NCI-H2227 treated with DMSO at 0.1 percent for 48 hours (cell line): ENCODE data around the gene EEF2KMT.

Source experiments
- DNase-seq: peaks from one replicate; lab custom pipeline; 2025; lab: John Stamatoyannopoulos, UW

The EEF2KMT gene

DNA sequence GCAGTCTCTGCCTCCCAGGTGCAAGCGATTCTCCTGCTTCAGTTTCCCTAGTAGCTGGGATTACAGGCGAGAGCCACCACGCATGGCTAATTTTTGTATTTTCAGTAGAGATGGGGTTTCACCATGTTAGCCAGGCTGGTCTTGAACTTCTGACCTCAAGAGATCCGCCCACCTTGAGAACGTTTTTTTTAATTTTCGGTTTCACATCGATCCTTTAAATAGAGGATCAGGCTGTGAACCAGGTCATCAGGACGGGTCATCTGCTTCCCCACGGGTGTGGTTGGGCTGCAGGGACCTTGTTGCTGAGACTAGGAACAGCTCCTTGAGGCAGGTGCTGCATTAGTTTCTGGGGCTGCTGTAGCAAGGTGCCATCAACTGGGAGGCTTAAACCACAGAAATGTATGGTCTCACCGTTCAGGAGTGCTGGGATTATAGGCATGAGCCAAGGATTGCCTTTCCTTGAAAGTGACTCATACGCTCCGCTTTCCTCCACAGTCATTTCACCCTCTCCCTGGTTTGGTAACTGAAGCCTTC lies 55.9 kb downstream of the EEF2KMT start:
- DNase-seq = no peak

DNA sequence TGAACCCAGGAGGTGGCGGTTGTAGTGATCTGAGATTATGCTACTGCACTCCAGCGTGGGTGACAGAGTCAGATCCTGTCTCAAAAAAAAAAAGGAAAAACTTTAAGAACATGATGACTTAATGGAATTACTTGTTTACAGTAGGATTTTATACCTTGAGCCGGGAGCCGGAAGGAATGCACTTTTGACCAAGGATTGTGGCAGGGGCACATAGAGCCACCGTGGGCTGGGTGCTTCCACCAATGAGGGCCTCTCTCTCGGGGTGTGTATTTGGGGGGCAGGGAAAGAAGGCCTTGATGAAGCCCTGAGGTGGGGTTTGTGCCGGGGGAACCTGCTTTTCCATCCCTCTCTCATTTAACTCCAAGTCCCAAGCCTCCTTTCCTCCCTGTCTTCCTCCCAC lies 57.1 kb downstream of the EEF2KMT start:
- DNase-seq = no peak

DNA sequence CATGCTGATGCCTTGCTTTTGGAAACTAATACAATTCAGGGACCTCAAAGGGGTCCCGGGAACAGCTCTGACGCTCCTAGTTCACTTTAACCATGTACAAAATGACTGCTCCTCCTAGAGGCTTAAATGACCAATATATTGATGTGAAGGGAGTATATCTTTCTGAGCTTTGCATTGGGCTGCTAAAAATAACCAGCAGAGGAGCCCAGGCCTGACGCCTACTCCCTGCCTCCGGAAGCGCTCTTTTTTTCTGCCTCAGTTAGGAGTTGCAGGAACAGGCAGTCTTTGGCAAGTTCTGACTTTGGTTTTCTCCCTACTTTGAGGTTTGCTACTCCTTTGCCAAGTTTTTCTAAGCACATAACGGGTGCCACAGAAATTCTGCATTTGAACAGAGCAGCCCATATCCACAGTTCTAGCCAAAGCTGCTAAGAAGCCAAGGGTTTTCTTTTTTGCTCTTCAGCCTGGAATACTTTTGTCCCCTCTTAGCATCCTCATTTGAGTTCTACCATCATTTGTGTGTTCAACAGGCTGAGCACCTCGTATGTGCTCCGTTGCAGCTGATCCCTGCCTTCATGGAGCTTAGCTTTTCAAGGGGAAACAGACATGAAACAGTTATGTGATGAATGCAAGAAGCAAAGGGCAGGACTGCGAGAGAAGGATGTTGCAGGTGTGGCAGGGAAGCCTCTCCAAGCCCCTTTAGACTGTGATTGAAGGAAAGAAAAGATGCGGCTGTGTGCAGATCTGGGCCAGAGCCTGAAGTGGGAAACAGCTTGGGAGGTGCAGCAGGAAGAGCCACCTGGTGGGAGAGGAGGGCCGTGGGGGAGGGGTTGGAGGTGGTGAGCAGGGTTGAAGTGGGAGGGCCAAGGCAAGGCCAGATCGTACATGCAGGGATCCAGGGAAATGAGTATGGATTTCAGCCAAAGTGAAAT lies 61.1 kb downstream of the EEF2KMT start:
- DNase-seq = no peak

DNA sequence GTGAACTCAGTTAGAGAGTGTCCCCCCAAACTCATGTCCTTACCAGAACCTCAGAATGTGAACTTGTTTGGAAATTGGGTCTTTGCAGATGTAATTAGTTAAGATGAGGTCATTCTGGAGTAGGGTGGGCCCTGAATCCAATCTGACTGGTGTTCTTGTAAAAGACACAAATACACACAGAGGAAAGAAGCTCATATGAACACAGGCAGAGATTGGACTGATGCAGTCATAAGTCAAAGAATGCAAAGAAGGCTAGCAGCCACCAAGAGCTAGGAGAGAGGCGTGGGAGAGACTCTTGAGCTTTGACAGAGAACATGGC lies 61.7 kb downstream of the EEF2KMT start:
- DNase-seq = no peak
